ENCODE results near the gene PHYHIPL. TPM values are rescaled to one million over a fixed set of nuclear protein-coding genes. Genes with fewer than 3 reads are reported as not detected.

Gene PHYHIPL
- total and polyA plus RNA-seq, 2 of the 8 experiments (the other 6 are each of a cell fraction or from before 2014, with no cell fraction given), result 0.23 to 0.48 TPM

- TF ChIP-seq CHD7 (IDR thresholded peaks at IDR 0.05; ENCODE audit: insufficient replicate concordance, low read length) (no peak), KDM4A (IDR thresholded peaks at IDR 0.05; ENCODE audit: low read depth, low read length, severe bottlenecking) (no peak), CREB1 (IDR thresholded peaks at IDR 0.05) (no peak)
Measured at GRCh38 chr10:59180689-59181270, 4.3 kb downstream of the PHYHIPL start (continued).
